Transverse colon (tissue), 4 donors: ENCODE measurements around the gene DTX1. TPM values are rescaled to one million over a fixed set of nuclear protein-coding genes. Genes with fewer than 3 reads are reported as not detected.

Experiments
- DNase-seq: peaks from one replicate; pipeline ENCODE4 v3.0.0-alpha.2; 2019
- H3K27ac ChIP-seq, 4 donors: fragments of 200-600 bp; sonication (generic); 2 replicates each; pipeline ENCODE4 v1.5.1; 2016 to 2018; ENCODE audit warnings: inconsistent platforms in 4 of 4
- H3K27me3 ChIP-seq: fragments of 200-600 bp; sonication (generic); 2 replicates; pipeline ENCODE4 v1.5.1; 2017; ENCODE audit warnings: inconsistent platforms
- H3K36me3 ChIP-seq, 4 donors: fragments of 200-600 bp; sonication (generic); 2 replicates each; pipeline ENCODE4 v1.5.1; 2017 to 2019; ENCODE audit warnings: inconsistent platforms in 4 of 4
- H3K4me1 ChIP-seq, 4 donors: fragments of 200-600 bp; sonication (generic); 2 replicates each; pipeline ENCODE4 v1.5.1; 2017 to 2020; ENCODE audit warnings: inconsistent platforms in 4 of 4
- H3K4me3 ChIP-seq, 4 donors: fragments of 200-600 bp; sonication (generic); 1 replicate in 1 of 4; 2 replicates in 3 of 4; pipeline versions ENCODE4 v1.5.1 to v1.6.1; 2017 to 2019; ENCODE audit warnings: inconsistent platforms in 4 of 4
- H3K9me3 ChIP-seq, 2 donors: fragments of 200-600 bp; sonication (generic); 2 replicates each; pipeline ENCODE4 v1.5.1; 2017 to 2019; ENCODE audit warnings: inconsistent platforms in 2 of 2
- CTCF ChIP-seq, 5 experiments: fragments of 200-600 bp in 3 of 5; fragments of 450-650 bp in 2 of 5; sonication (generic) in 3 of 5; IDR thresholded peaks; 1 replicate in 2 of 5; 2 replicates in 3 of 5; pipeline ENCODE4 v1.5.1; 2016 to 2017; ENCODE audit warnings: antibody characterized with exemption in 5 of 5, inconsistent platforms in 3 of 5, mild to moderate bottlenecking in 2 of 5, moderate library complexity in 1 of 5
- EP300 ChIP-seq: sonication (generic); formaldehyde crosslinking; IDR thresholded peaks from one replicate; pipeline ENCODE4 v1.6.1; 2017; ENCODE audit warnings: antibody characterized with exemption, low read depth
- POLR2A ChIP-seq: fragments of 450-650 bp; IDR thresholded peaks from one replicate; pipeline ENCODE4 v1.6.1; 2016; ENCODE audit warnings: antibody characterized with exemption, mild to moderate bottlenecking, moderate library complexity
- POLR2AphosphoS5 ChIP-seq, 3 donors: sonication (generic); formaldehyde crosslinking; IDR thresholded peaks; one replicate each; pipeline ENCODE4 v1.6.1; 2016; ENCODE audit warnings: antibody characterized with exemption in 3 of 3
- WGBS, 2 donors: methylation state at CpG; one replicate each; pipeline ENCODE4 v1.1.5; 2018; ENCODE audit warnings: low coverage in 1 of 2; 5-methylcytosine and 5-hydroxymethylcytosine counted together
- in situ Hi-C, 4 donors: fragments of 200-750 bp; cut with MboI; loops; one replicate each; pipeline versions ENCODE4 v1.15.0 to v1.15.1; 2017; ENCODE audit warnings: low sequenced_read_pairs in 3 of 4, low pct_ligation_motif_present in 1 of 4, low pct_unique_long_range_greater_than_20kb in 1 of 4
- intact Hi-C: fragments of 100-400 bp; cut with DNase I; formaldehyde crosslinking; loops from one replicate; pipeline ENCODE4 v1.15.1; 2023; ENCODE audit warnings: low total_unique reads
- total RNA-seq, 4 donors: library from RNA; depleted of rRNA; stranded (reverse); fragments of >200 nt; gene quantifications; one replicate each; pipeline ENCODE4 v1.1.0, GENCODE V29; 2016

DTX1 gene
- total RNA-seq, 4 donors from 2014 or later: 1.00 to 4.3 (median 3.0) TPM

GRCh38 chr12:113131556-113131955 lies 75.0 kb downstream of the DTX1 start:
- DNase-seq: no peak
- no peak overlapping the region for H3K27ac ChIP-seq
- no peaks in the 10 kb centered on the region for H3K36me3 ChIP-seq
- peaks cover 0 to 15% (median 10%) of the 10 kb centered on the region in 4 donors for H3K4me1 ChIP-seq
- no peak overlapping the region for H3K4me3 ChIP-seq
- no peaks in the 10 kb centered on the region for H3K9me3 ChIP-seq
- TF ChIP-seq CTCF (IDR thresholded peaks at IDR 0.05) (no peak), EP300 (no peak), POLR2AphosphoS5 (IDR thresholded peaks at IDR 0.05) (no peak), POLR2A (no peak)
- peaks cover 12% of the 10 kb centered on the region for H3K27me3 ChIP-seq
- WGBS, 2 donors: 88% methylated on average over 1 of the region's 1 CpG; no CpG with 5 or more reads in 1 of the 2 donors
- in situ Hi-C loops (no loop called here), intact Hi-C loops (no loop called here)

DNA sequence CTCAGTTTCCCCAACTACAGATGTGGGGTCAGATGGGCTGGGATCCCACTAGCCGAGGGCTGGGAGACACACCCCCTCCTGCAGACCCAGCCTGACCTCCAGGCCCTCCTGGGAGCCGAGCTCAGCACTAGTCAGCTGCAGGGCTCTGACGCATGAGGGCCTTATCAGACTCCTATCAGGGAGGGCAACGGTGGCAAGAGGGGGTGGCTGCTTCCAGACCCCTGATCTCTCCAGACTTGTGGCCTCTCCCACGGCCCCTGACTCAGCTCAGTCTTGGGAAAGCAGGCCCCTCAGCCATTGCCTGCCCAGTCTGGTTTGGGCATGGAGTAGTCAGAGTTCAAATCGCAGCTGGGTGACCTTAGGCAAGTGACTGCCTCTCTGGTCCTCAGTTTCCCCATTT lies 76.5 kb downstream of the DTX1 start:
- Histone ChIP-seq H3K36me3 (no peaks in the 10 kb centered on the region), H3K4me1 (peaks cover 0 to 20% (median 12%) of the 10 kb centered on the region in 4 donors), H3K4me3 (no peak overlapping the region), H3K9me3 (no peaks in the 10 kb centered on the region), H3K27ac (no peak overlapping the region), H3K27me3 (peaks cover 12% of the 10 kb centered on the region)
- DNase-seq: no peak
- TF ChIP-seq EP300 (no peak), POLR2A (no peak)
- intact Hi-C loops: no loop called here
- in situ Hi-C loops: no loop called here
- 80 to 83% methylated on average over 1 to 5 of the region's 6 CpGs for WGBS, 2 donors

- DNase-seq: no peak
- in situ Hi-C loops: no loop called here
- peaks cover 0 to 20% (median 12%) of the 10 kb centered on the region in 4 donors for H3K4me1 ChIP-seq
- no peaks in the 10 kb centered on the region for H3K36me3 ChIP-seq
- intact Hi-C loops: no loop called here
- H3K4me3 ChIP-seq: no peak overlapping the region
- H3K9me3 ChIP-seq: no peaks in the 10 kb centered on the region
- no peak overlapping the region for H3K27ac ChIP-seq
- WGBS, 2 donors: 77% methylated on average over 3 of the region's 3 CpGs; no CpG with 5 or more reads in 1 of the 2 donors
- no peak for TF ChIP-seq POLR2AphosphoS5 (IDR thresholded peaks at IDR 0.05)
- peaks cover 12% of the 10 kb centered on the region for H3K27me3 ChIP-seq
Observed at GRCh38 chr12:113133666-113134065, 77.1 kb downstream of the DTX1 start.

DNA sequence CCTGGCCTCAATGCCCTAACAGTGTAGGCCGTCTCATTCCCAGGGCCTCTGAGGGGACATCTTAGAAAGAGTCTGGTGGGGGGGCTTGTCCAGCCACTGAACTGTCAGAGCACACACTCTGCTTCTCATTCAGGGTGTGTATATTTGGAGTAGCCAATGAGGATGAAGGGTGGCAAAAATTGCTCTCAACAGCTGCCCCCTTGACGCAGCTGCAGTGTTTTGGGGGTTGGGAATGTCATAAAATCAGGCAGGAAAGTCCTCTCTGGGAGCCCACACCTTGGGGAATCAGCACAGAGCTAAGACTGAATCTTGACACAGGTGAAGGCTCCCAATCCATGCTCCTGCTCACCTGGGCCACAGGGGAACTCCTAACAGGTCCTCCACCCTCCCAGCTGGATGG lies 77.5 kb downstream of the DTX1 start:
- intact Hi-C loops: no loop called here
- peak overlapping the region in 1 of 4 donors; percentile 48 for H3K4me3 ChIP-seq
- no peaks in the 10 kb centered on the region for H3K9me3 ChIP-seq
- 59% methylated on average over 2 of the region's 2 CpGs; no CpG with 5 or more reads in 1 of the 2 donors for WGBS, 2 donors
- H3K27ac ChIP-seq: no peak overlapping the region
- H3K4me1 ChIP-seq: peaks cover 0 to 20% (median 12%) of the 10 kb centered on the region in 4 donors
- in situ Hi-C loops: no loop called here
- DNase-seq: no peak
- TF ChIP-seq POLR2A: no peak
- no peak for TF ChIP-seq EP300
- no peak for TF ChIP-seq CTCF (IDR thresholded peaks at IDR 0.05)
- TF ChIP-seq POLR2AphosphoS5 (IDR thresholded peaks at IDR 0.05): no peak
- H3K27me3 ChIP-seq: peaks cover 12% of the 10 kb centered on the region
- no peaks in the 10 kb centered on the region for H3K36me3 ChIP-seq

DNA sequence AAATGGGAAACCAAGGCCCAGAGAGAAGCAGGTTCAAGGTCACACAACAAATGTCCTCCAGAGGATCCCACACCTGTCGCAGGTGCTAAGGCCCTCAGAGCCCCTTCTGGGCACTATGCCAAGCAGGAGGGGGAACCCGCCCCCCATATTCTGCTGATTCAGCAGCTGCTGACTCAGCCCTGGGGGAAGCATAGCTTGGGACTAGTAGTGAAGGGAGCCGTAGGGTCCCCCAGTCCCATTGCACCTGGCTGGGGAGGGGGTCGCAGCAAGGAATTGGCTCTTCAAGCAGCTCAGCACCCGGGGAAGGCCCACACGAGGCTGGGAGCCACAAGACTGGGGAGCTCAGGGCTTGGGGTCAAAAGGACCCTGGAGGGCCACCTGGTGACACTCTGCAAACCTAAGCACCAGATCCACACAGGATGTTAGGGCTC lies 78.0 kb downstream of the DTX1 start:
- H3K9me3 ChIP-seq: no peaks in the 10 kb centered on the region
- peak overlapping the region in 3 of 4 donors; percentile 34 to 48 (median 45) for H3K4me3 ChIP-seq
- WGBS, 2 donors: 31% methylated on average over 6 of the region's 6 CpGs; no CpG with 5 or more reads in 1 of the 2 donors

More for the DNA sequence above, 78.0 kb downstream of the DTX1 start:
- TF ChIP-seq EP300 (no peak), POLR2A (no peak), CTCF (IDR thresholded peaks at IDR 0.05) (no peak), POLR2AphosphoS5 (IDR thresholded peaks at IDR 0.05) (no peak)
- Histone ChIP-seq H3K4me1 (peaks cover 0 to 20% (median 12%) of the 10 kb centered on the region in 4 donors), H3K27me3 (peaks cover 12% of the 10 kb centered on the region), H3K27ac (peak overlapping the region in 3 of 4 donors; percentile 53 to 79 (median 72)), H3K36me3 (no peaks in the 10 kb centered on the region)
- no peak for DNase-seq
- intact Hi-C loops: no loop called here
- in situ Hi-C loops: no loop called here
